GM18519 (cell line): ENCODE results near the gene FAHD1.
"Not testable (repeated sequence)": the region's sequence is repeated elsewhere in the genome, so short reads cannot be mapped to it uniquely, and the experiment has no call there.

Experiments used
- ATAC-seq: cut with Tn5 transposase; IDR thresholded peaks from one replicate; pipeline ENCODE4 v1.9.1; 2021; ENCODE audit warnings: mild to moderate bottlenecking, moderate library complexity; ENCODE audit not compliant: unreplicated experiment, low FRiP score

FAHD1 gene

GRCh38 chr16:1788708-1789100, 38.3 kb upstream of the FAHD1 start:
- ATAC-seq: no peak

- ATAC-seq: no peak
Measured at GRCh38 chr16:1789643-1790045, 37.4 kb upstream of the FAHD1 start.

- no peak for ATAC-seq
Measured at GRCh38 chr16:1790261-1790610, 36.8 kb upstream of the FAHD1 start.

- ATAC-seq: no peak
Measured at GRCh38 chr16:1790611-1791255, 36.3 kb upstream of the FAHD1 start.

GRCh38 chr16:1791256-1791942, 35.6 kb upstream of the FAHD1 start:
- no peak for ATAC-seq

- ATAC-seq: no peak
Measured at GRCh38 chr16:1791943-1792812, 34.8 kb upstream of the FAHD1 start.

- ATAC-seq: no peak
Measured at GRCh38 chr16:1792836-1793577, 34.0 kb upstream of the FAHD1 start.

GRCh38 chr16:1793578-1794220, 33.3 kb upstream of the FAHD1 start, which contains the start of gene IGFALS:
Gene IGFALS, minus strand, starts transcription at chr16:1793705. Its CDS starts 53 bp downstream, at chr16:1793652.
- no peak for ATAC-seq

- ATAC-seq: no peak
Measured at GRCh38 chr16:1794221-1794871, 32.7 kb upstream of the FAHD1 start.

- no peak for ATAC-seq
Measured at GRCh38 chr16:1794908-1795666, 31.9 kb upstream of the FAHD1 start.

- not testable (repeated sequence) for ATAC-seq
Measured at GRCh38 chr16:1799263-1799662, 27.7 kb upstream of the FAHD1 start.

GRCh38 chr16:1800701-1801100, 26.3 kb upstream of the FAHD1 start:
- ATAC-seq: no peak

GRCh38 chr16:1807626-1808025, 19.4 kb upstream of the FAHD1 start:
- ATAC-seq: no peak

- ATAC-seq: no peak
Measured at GRCh38 chr16:1808691-1809090, 18.3 kb upstream of the FAHD1 start.

GRCh38 chr16:1809281-1809801, 17.7 kb upstream of the FAHD1 start:
- ATAC-seq: no peak

- no peak for ATAC-seq
Measured at GRCh38 chr16:1810106-1810505, 16.9 kb upstream of the FAHD1 start.

- no peak for ATAC-seq
Measured at GRCh38 chr16:1810536-1810935, 16.5 kb upstream of the FAHD1 start.

GRCh38 chr16:1812732-1813163, 14.3 kb upstream of the FAHD1 start:
- ATAC-seq: no peak

GRCh38 chr16:1815461-1815860, 11.5 kb upstream of the FAHD1 start:
- ATAC-seq: no peak
